22Rv1 (cell line): ENCODE data around the gene ASAP2.

Experiments used
- H3K27ac ChIP-seq: fragments of 450-650 bp; 2 replicates; pipeline ENCODE4 v1.5.1; 2017
- ZFX ChIP-seq: fragments of 450-650 bp; IDR thresholded peaks from 2 replicates; pipeline ENCODE4 v1.6.1; 2017; ENCODE audit warnings: antibody characterized with exemption, borderline replicate concordance
- TF ChIP-seq, protein P1 (sequence below): fragments of 450-650 bp; IDR thresholded peaks from 2 replicates; pipeline ENCODE4 v1.5.1; 2017; ENCODE audit warnings: mild to moderate bottlenecking

Gene ASAP2

GRCh38 chr2:9337901-9338300 is 131.3 kb downstream of the ASAP2 start:
- no peak for TF ChIP-seq ZFX
- TF ChIP-seq, protein P1, sequence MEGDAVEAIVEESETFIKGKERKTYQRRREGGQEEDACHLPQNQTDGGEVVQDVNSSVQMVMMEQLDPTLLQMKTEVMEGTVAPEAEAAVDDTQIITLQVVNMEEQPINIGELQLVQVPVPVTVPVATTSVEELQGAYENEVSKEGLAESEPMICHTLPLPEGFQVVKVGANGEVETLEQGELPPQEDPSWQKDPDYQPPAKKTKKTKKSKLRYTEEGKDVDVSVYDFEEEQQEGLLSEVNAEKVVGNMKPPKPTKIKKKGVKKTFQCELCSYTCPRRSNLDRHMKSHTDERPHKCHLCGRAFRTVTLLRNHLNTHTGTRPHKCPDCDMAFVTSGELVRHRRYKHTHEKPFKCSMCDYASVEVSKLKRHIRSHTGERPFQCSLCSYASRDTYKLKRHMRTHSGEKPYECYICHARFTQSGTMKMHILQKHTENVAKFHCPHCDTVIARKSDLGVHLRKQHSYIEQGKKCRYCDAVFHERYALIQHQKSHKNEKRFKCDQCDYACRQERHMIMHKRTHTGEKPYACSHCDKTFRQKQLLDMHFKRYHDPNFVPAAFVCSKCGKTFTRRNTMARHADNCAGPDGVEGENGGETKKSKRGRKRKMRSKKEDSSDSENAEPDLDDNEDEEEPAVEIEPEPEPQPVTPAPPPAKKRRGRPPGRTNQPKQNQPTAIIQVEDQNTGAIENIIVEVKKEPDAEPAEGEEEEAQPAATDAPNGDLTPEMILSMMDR, result no peak

DNA sequence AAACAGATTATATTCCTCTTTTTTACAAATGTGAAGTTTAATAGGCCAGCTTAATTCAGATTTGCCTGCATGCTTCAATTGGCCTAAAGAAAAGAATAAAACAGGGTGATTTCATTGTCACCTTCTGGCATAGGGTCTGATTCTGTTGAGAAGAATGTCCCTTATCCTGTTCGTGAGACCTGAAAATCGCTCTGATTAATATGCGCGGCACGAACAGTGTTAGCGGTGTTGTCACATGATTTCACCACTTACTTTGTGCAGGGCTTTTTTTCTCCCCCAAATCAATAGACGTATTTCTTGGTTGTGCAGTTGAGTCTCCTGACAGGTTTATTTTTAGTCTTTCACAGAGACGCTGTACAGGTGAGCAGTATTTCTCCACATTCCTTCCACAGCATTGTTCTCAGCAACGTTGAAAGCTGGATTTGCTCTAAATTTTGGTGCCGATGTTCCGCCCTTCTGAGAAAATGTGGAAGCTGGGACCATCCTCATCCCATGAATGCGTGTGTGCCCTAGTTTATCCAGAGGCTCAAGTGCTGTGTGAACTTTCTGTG is 134.8 kb downstream of the ASAP2 start:
- no peak overlapping the region for H3K27ac ChIP-seq
- no peak for TF ChIP-seq ZFX
- TF ChIP-seq, protein P1, result no peak

More at GRCh38 chr2:9337901-9338300, 131.3 kb downstream of the ASAP2 start:
- no peak overlapping the region for H3K27ac ChIP-seq

DNA sequence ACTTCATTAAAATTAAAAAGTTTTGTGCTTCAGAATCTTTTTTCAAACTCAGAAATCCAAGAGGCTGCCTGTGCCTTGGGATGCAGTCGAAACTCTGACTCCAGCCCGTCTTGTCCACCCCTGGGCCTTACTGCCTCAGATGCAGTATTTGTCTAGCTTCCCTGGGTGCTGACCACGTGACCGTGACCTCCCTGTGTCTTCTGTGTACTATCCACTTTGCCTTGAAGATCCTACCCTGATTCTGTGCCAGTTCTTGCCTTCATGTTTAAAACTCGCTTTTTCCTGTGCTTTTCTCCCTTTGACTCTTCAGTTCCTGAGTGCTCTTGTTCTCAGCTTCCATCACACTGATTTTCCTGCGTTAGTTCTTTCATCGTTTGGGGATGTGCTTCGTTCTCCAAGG is 136.0 kb downstream of the ASAP2 start:
- no peak overlapping the region for H3K27ac ChIP-seq
- TF ChIP-seq, protein P1, result no peak
- no peak for TF ChIP-seq ZFX

DNA sequence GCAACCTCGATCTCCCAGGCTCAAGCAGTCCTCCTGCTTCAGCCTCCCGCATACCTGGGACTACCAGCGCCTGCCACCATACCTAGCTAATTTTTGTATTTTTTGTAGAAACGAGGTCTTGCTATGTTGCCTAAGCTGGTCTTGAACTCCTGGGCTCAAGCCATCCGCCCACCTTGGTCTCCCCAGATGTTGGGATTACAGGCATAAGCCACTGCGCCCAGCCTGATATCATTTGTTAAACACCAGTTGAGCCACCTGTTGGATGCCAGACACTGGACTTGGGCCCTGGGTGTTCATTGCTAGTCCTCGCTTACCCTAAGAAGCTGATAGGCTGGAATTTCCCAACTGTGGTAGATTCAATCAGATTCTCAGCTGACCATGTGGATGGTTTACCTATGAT is 136.9 kb downstream of the ASAP2 start:
- TF ChIP-seq ZFX, result no peak
- TF ChIP-seq, protein P1, result no peak
- no peak overlapping the region for H3K27ac ChIP-seq

GRCh38 chr2:9344434-9344833 is 137.8 kb downstream of the ASAP2 start:
- no peak for TF ChIP-seq ZFX
- TF ChIP-seq, protein P1, result no peak
- no peak overlapping the region for H3K27ac ChIP-seq

- TF ChIP-seq ZFX, result no peak
- TF ChIP-seq, protein P1, result no peak
- H3K27ac ChIP-seq, result no peak overlapping the region
Observed at GRCh38 chr2:9345343-9345742, 138.7 kb downstream of the ASAP2 start.

- no peak overlapping the region for H3K27ac ChIP-seq
- TF ChIP-seq ZFX, result no peak
- TF ChIP-seq, protein P1, result no peak
Observed at GRCh38 chr2:9345997-9346396, 139.4 kb downstream of the ASAP2 start.
